ENCODE measurements around the gene BBS1.
A peak's percentile ranks its signal among the peaks of the same experiment; 100 is the strongest.

DNA sequence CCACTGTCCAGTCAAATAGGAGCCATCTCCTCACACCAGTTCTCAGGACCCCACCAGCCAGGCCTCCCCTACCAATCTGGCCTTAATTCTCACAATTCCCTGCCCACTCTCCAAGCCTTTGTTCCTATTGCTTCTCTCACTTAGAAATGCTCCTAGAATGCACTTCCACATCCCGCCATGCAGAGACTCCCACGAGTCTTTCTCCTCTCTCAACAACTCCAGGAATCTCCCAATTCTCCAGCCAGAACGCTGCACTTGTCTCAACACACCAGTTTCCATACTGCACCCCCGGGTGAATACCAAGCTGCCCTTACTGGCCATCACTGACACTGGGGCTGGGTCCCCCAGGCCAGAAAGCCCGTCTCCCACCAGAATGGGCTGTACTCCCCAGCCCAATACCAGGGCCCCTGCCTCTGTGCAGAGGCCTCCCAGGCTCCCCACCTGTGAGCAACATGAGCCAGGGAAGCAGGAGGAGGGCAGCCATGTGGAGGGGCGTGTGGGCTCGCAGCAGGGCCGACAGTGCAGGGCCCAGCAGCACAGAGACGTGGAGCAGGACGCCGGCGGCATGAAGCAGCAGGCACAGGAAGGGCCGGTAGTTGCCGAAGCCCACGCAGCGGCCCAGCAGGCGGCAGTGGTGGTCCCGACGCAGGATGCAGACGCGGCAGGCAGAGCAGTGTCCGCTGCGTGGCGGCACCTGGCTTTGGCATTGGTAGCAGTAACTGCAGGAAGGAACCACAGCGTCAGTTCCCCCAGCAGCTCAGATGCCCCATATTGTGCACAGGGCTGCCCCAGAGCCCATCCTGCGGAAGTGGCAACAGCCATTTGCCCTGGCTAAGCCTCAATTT lies 33.0 kb downstream of the BBS1 start:
- no peak for TF ChIP-seq JUND (IDR thresholded peaks at IDR 0.05)
- peak; percentile 56 for TF ChIP-seq RAD21 (IDR thresholded peaks at IDR 0.05; ENCODE audit: low read length)

All from SK-N-SH (cell line).